HUES6 (cell line): Measurements from ENCODE around the gene KLHL10.

Experiments
- H3K27ac ChIP-seq: 2 replicates; pipeline ENCODE4 v1.7.0; 2013; ENCODE audit warnings: low read depth, mild to moderate bottlenecking, low read length, inconsistent platforms
- H3K27me3 ChIP-seq: 2 replicates; pipeline ENCODE4 v1.6.1; 2013; ENCODE audit warnings: low read length; ENCODE audit not compliant: control insufficient read depth, insufficient read depth
- H3K36me3 ChIP-seq: 2 replicates; pipeline ENCODE4 v1.6.1; 2013; ENCODE audit warnings: low read length; ENCODE audit not compliant: control insufficient read depth, insufficient read depth
- H3K4me1 ChIP-seq: 2 replicates; pipeline ENCODE4 v1.6.1; 2013; ENCODE audit warnings: low read length; ENCODE audit not compliant: control insufficient read depth, insufficient read depth
- H3K4me3 ChIP-seq: 2 replicates; pipeline ENCODE4 v1.5.1; 2013; ENCODE audit warnings: low read depth, low read length
- H3K9ac ChIP-seq: one replicate; pipeline ENCODE4 v1.6.1; 2013; ENCODE audit warnings: mild to moderate bottlenecking, low read length
- H3K9me3 ChIP-seq: 2 replicates; pipeline ENCODE4 v1.6.1; 2013; ENCODE audit warnings: low read depth, low read length; ENCODE audit not compliant: control insufficient read depth, insufficient read depth

KLHL10 gene

GRCh38 chr17:41882756-41883155 lies 45.1 kb downstream of the KLHL10 start:
- peaks cover 96% of the 10 kb centered on the region for H3K36me3 ChIP-seq
- no peaks in the 10 kb centered on the region for H3K9me3 ChIP-seq
- no peak overlapping the region for H3K9ac ChIP-seq
- H3K4me3 ChIP-seq, result no peak overlapping the region
- H3K4me1 ChIP-seq, result no peaks in the 10 kb centered on the region
- no peaks in the 10 kb centered on the region for H3K27me3 ChIP-seq
- no peak overlapping the region for H3K27ac ChIP-seq

GRCh38 chr17:41885733-41886132 lies 48.1 kb downstream of the KLHL10 start:
- H3K9ac ChIP-seq, result no peak overlapping the region

GRCh38 chr17:41888332-41888965 lies 50.8 kb downstream of the KLHL10 start:
- no peaks in the 10 kb centered on the region for H3K9me3 ChIP-seq
- H3K36me3 ChIP-seq, result peaks cover 95% of the 10 kb centered on the region
- no peaks in the 10 kb centered on the region for H3K4me1 ChIP-seq
- no peak overlapping the region for H3K9ac ChIP-seq
- H3K27ac ChIP-seq, result no peak overlapping the region
- no peaks in the 10 kb centered on the region for H3K27me3 ChIP-seq
- no peak overlapping the region for H3K4me3 ChIP-seq

More at GRCh38 chr17:41885733-41886132, 48.1 kb downstream of the KLHL10 start:
- Histone ChIP-seq H3K4me1 (no peaks in the 10 kb centered on the region), H3K27me3 (no peaks in the 10 kb centered on the region), H3K4me3 (no peak overlapping the region), H3K27ac (no peak overlapping the region), H3K9me3 (no peaks in the 10 kb centered on the region), H3K36me3 (peaks cover 91% of the 10 kb centered on the region)

GRCh38 chr17:41891135-41892020 lies 53.8 kb downstream of the KLHL10 start:
- Histone ChIP-seq H3K36me3 (peaks cover 95% of the 10 kb centered on the region), H3K27ac (no peak overlapping the region), H3K4me1 (no peaks in the 10 kb centered on the region; the same call in 1 of the 2 replicates), H3K4me3 (no peak overlapping the region), H3K9me3 (no peaks in the 10 kb centered on the region), H3K27me3 (no peaks in the 10 kb centered on the region), H3K9ac (no peak overlapping the region)

GRCh38 chr17:41892021-41892376 lies 54.4 kb downstream of the KLHL10 start:
- peaks cover 95% of the 10 kb centered on the region for H3K36me3 ChIP-seq
- H3K4me3 ChIP-seq, result no peak overlapping the region
- H3K27ac ChIP-seq, result no peak overlapping the region
- H3K4me1 ChIP-seq, result no peaks in the 10 kb centered on the region; the same call in 1 of the 2 replicates
- no peaks in the 10 kb centered on the region for H3K9me3 ChIP-seq
- no peaks in the 10 kb centered on the region for H3K27me3 ChIP-seq
- no peak overlapping the region for H3K9ac ChIP-seq

- H3K9ac ChIP-seq, result no peak overlapping the region
Observed at GRCh38 chr17:41893384-41893783, 55.8 kb downstream of the KLHL10 start.

GRCh38 chr17:41894791-41895331 lies 57.2 kb downstream of the KLHL10 start:
- H3K9ac ChIP-seq, result no peak overlapping the region
- H3K4me3 ChIP-seq, result no peak overlapping the region
- peaks cover 96% of the 10 kb centered on the region for H3K36me3 ChIP-seq
- H3K27me3 ChIP-seq, result no peaks in the 10 kb centered on the region
- H3K27ac ChIP-seq, result no peak overlapping the region
- no peaks in the 10 kb centered on the region; the same call in 1 of the 2 replicates for H3K4me1 ChIP-seq
- no peaks in the 10 kb centered on the region for H3K9me3 ChIP-seq

More at GRCh38 chr17:41893384-41893783, 55.8 kb downstream of the KLHL10 start:
- H3K9me3 ChIP-seq, result no peaks in the 10 kb centered on the region
- no peak overlapping the region for H3K27ac ChIP-seq
- H3K4me3 ChIP-seq, result no peak overlapping the region
- no peaks in the 10 kb centered on the region; the same call in 1 of the 2 replicates for H3K4me1 ChIP-seq
- H3K36me3 ChIP-seq, result peaks cover 96% of the 10 kb centered on the region
- no peaks in the 10 kb centered on the region for H3K27me3 ChIP-seq

GRCh38 chr17:41895617-41896016 lies 58.0 kb downstream of the KLHL10 start:
- Histone ChIP-seq H3K9me3 (no peaks in the 10 kb centered on the region), H3K4me1 (no peaks in the 10 kb centered on the region; the same call in 1 of the 2 replicates), H3K27ac (peak overlapping the region; percentile 22; the same call in 1 of the 2 replicates), H3K36me3 (peaks cover 100% of the 10 kb centered on the region), H3K9ac (no peak overlapping the region), H3K4me3 (no peak overlapping the region), H3K27me3 (no peaks in the 10 kb centered on the region)

- no peaks in the 10 kb centered on the region; the same call in 1 of the 2 replicates for H3K4me1 ChIP-seq
- no peaks in the 10 kb centered on the region for H3K27me3 ChIP-seq
- no peak overlapping the region for H3K4me3 ChIP-seq
- H3K9me3 ChIP-seq, result no peaks in the 10 kb centered on the region
- H3K27ac ChIP-seq, result no peak overlapping the region
- H3K9ac ChIP-seq, result no peak overlapping the region
- peaks cover 100% of the 10 kb centered on the region for H3K36me3 ChIP-seq
Observed at GRCh38 chr17:41896726-41897125, 59.1 kb downstream of the KLHL10 start.
